PC-9 (cell line): ENCODE results near the gene TUFT1. TPM values are rescaled to one million over a fixed set of nuclear protein-coding genes. Genes with fewer than 3 reads are reported as not detected.

Experiments
- BruUV-seq: library from RNA; stranded (reverse); fragments of 400-500 nt; replicated peaks from 2 replicates; lab custom pipeline; 2021; lab: Mats Ljungman, UMichigan
- CTCF ChIA-PET: fragments of 300-600 bp; sonication (Branson Sonifier 250); formaldehyde crosslinking; loops from one replicate; lab custom pipeline; 2022; ENCODE audit warnings: antibody characterized with exemption; lab: Charles Lee
- POLR2A ChIA-PET: fragments of 300-600 bp; sonication (Branson Sonifier 250); formaldehyde crosslinking; loops from one replicate; lab custom pipeline; 2022; ENCODE audit warnings: antibody characterized with exemption; ENCODE audit not compliant: unreplicated experiment; lab: Charles Lee
- DNase-seq, 2 experiments: peaks; one replicate each; pipeline versions ENCODE4 v3.0.0 to v3.0.0-alpha.2; 2015 to 2022; ENCODE audit warnings: mixed read lengths in 1 of 2
- H2AFZ ChIP-seq: fragments of 200-600 bp; sonication (generic); 2 replicates; pipeline ENCODE4 v1.8.1; 2017; ENCODE audit warnings: antibody characterized with exemption
- H3F3A ChIP-seq: fragments of 200-600 bp; sonication (generic); 2 replicates; pipeline ENCODE4 v1.8.1; 2017; ENCODE audit warnings: antibody characterized with exemption, mild to moderate bottlenecking, low read depth; ENCODE audit not compliant: insufficient read depth
- H3K27ac ChIP-seq: fragments of 200-600 bp; sonication (generic); 2 replicates; pipeline ENCODE4 v1.6.1; 2016; ENCODE audit warnings: mixed run types
- H3K27me3 ChIP-seq: fragments of 200-600 bp; sonication (generic); 2 replicates; pipeline ENCODE4 v1.6.1; 2016; ENCODE audit warnings: low read depth, mixed run types; ENCODE audit not compliant: insufficient read depth
- H3K36me3 ChIP-seq: fragments of 200-600 bp; sonication (generic); 2 replicates; pipeline ENCODE4 v1.6.1; 2016; ENCODE audit warnings: low read depth, mixed run types
- H3K4me1 ChIP-seq: fragments of 200-600 bp; sonication (generic); replicated peaks from 2 replicates; pipeline ENCODE4 v1.6.1; 2016; ENCODE audit warnings: mixed run types; ENCODE audit not compliant: insufficient read depth
- H3K4me2 ChIP-seq: fragments of 200-600 bp; sonication (generic); 2 replicates; pipeline ENCODE4 v1.6.1; 2017; ENCODE audit warnings: mixed run types
- H3K4me3 ChIP-seq: fragments of 200-600 bp; sonication (generic); 2 replicates; pipeline ENCODE4 v1.6.1; 2016; ENCODE audit warnings: mixed run types
- H3K79me2 ChIP-seq: fragments of 200-600 bp; sonication (generic); 2 replicates; pipeline ENCODE4 v1.6.1; 2017; ENCODE audit warnings: low read depth, mixed run types
- H3K9me2 ChIP-seq: fragments of 200-600 bp; sonication (generic); 2 replicates; pipeline ENCODE4 v1.8.1; 2017; ENCODE audit warnings: mild to moderate bottlenecking; ENCODE audit not compliant: insufficient read depth
- H3K9me3 ChIP-seq: fragments of 200-600 bp; sonication (generic); 2 replicates; pipeline ENCODE4 v1.8.1; 2016; ENCODE audit warnings: low read depth; ENCODE audit not compliant: insufficient read depth
- H4K20me1 ChIP-seq: fragments of 200-600 bp; sonication (generic); 2 replicates; pipeline ENCODE4 v1.8.1; 2017; ENCODE audit not compliant: insufficient read depth
- EZH2 ChIP-seq: fragments of 200-600 bp; sonication (generic); IDR thresholded peaks from 2 replicates; pipeline ENCODE4 v1.8.0; 2017; ENCODE audit warnings: antibody characterized with exemption, low read depth
- intact Hi-C: fragments of 100-400 bp; cut with micrococcal nuclease; formaldehyde crosslinking; loops from one replicate; pipeline ENCODE4 v1.10.0; 2022; ENCODE audit not compliant: unreplicated experiment
- total RNA-seq: library from RNA; stranded (reverse); gene quantifications from 2 replicates; pipeline ENCODE4 v1.2.3, GENCODE V29; 2021
- TF ChIP-seq, protein P1 (sequence below): fragments of 200-600 bp; sonication (generic); conservative IDR thresholded peaks from 2 replicates; pipeline ENCODE4 v1.6.1; 2017; ENCODE audit warnings: mixed run types, antibody characterized with exemption, mild to moderate bottlenecking, moderate library complexity

The TUFT1 gene
- total RNA-seq, 1 experiment from 2014 or later = 35.3 TPM

DNA sequence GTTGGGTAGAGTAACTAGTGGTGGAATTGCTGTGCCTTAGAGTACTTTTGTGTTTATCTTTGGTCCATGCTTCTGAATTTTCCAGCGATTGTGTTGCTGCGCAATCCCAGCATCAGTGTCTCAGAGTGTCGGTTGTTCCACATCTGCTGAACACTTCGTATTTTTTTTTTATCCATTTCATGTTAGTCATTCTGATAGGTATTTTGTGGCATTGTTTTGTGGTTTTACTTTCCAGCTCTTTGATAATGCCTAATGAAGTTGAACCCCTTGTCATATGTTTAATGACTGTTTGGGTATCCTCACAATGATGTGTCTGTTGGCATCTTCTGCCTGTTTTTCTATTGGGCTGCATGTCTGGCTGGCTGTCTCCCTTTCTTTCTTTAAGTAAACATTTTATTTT lies 13.6 kb downstream of the TUFT1 start:
- TF ChIP-seq, protein P1, sequence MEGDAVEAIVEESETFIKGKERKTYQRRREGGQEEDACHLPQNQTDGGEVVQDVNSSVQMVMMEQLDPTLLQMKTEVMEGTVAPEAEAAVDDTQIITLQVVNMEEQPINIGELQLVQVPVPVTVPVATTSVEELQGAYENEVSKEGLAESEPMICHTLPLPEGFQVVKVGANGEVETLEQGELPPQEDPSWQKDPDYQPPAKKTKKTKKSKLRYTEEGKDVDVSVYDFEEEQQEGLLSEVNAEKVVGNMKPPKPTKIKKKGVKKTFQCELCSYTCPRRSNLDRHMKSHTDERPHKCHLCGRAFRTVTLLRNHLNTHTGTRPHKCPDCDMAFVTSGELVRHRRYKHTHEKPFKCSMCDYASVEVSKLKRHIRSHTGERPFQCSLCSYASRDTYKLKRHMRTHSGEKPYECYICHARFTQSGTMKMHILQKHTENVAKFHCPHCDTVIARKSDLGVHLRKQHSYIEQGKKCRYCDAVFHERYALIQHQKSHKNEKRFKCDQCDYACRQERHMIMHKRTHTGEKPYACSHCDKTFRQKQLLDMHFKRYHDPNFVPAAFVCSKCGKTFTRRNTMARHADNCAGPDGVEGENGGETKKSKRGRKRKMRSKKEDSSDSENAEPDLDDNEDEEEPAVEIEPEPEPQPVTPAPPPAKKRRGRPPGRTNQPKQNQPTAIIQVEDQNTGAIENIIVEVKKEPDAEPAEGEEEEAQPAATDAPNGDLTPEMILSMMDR = no peak
- ChIA-PET CTCF (no interaction called here), POLR2A (interaction anchor here (0.5 to 0.6 kb wide), 2 partner anchors 31 to 242 kb away, joined by 3 to 5 read pairs; no protein-coding TSS in a partner anchor)
- H3K27me3 ChIP-seq = no peaks in the 10 kb centered on the region
- H2AFZ ChIP-seq = no peak overlapping the region
- no peaks in the 10 kb centered on the region for H3K9me2 ChIP-seq
- no peak overlapping the region for H3K4me3 ChIP-seq
- H3F3A ChIP-seq = peaks cover 39% of the 10 kb centered on the region
- peaks cover 94% of the 10 kb centered on the region for H3K79me2 ChIP-seq
- H3K4me1 ChIP-seq = peaks cover 53% of the 10 kb centered on the region
- BruUV-seq = no TSS peak
- peak in 1 of 2 experiments; percentile 51 for DNase-seq
- intact Hi-C loops = no loop called here
- 0 out of 2 replicates have a peak overlapping the region, but pooled peaks have one; percentile 14 for H3K4me2 ChIP-seq
- 0 out of 2 replicates have a peak overlapping the region, but pooled peaks have one; percentile 25 for H3K27ac ChIP-seq
- H4K20me1 ChIP-seq = no peaks in the 10 kb centered on the region
- peaks cover 16% of the 10 kb centered on the region; the same call in 1 of the 2 replicates for H3K36me3 ChIP-seq
- no peaks in the 10 kb centered on the region for H3K9me3 ChIP-seq

DNA sequence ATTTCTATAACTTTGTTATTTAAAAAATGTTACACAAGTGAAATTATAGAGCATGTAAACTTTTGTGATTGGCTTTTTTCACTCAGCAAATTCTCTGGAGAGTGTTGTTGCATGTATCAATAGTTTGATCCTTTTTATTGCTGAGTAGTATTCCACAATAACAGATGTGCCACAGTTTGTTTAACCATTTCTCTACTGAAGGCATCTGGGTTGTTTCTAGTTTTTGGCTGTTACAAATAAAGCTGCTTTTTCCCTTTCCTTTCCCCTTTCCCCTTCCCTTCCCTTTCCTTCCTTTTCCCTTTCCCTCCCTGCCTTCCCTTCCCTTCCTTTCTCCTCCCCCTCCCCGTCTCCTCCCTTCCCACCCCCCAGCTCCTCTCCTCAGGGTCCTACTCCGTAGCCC lies 15.9 kb downstream of the TUFT1 start:
- TF ChIP-seq EZH2 = no peak
- TF ChIP-seq, protein P1 = no peak

DNA sequence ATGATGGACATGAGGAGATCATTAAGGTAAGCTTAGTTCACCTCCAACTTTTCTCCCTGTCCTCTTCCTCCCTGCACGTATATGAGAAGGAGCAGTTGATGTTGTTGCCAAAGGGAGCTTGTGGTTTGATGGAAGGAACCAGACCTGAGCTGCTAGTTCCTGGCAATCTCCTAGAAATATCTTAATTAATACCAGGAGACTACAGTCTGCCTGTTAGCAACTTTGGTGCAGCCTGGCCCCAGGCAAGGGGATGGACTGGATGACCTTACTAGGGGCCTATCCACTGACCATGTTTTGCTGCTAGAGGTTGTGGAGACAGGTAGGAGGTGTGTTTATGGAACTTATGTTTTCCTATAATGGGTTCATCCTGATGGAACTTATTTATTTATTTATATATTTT lies 22.6 kb downstream of the TUFT1 start:
- ChIA-PET POLR2A (no interaction called here), CTCF (interaction anchor here (0.6 kb wide), 1 partner anchor 227 kb away, joined by 3 read pairs; no protein-coding TSS in a partner anchor)
- H3F3A ChIP-seq = peaks cover 43% of the 10 kb centered on the region
- H3K79me2 ChIP-seq = peaks cover 39% of the 10 kb centered on the region
- H3K27ac ChIP-seq = no peak overlapping the region
- H3K4me2 ChIP-seq = no peak overlapping the region
- H3K36me3 ChIP-seq = peaks cover 51% of the 10 kb centered on the region
- BruUV-seq = no TSS peak
- no peak overlapping the region for H3K4me3 ChIP-seq
- intact Hi-C loops = no loop called here
- H3K9me2 ChIP-seq = no peaks in the 10 kb centered on the region
- no peaks in the 10 kb centered on the region for H3K9me3 ChIP-seq
- H4K20me1 ChIP-seq = peaks cover 5% of the 10 kb centered on the region
- no peaks in the 10 kb centered on the region for H3K27me3 ChIP-seq
- no peak overlapping the region for H2AFZ ChIP-seq
- TF ChIP-seq, protein P1 = no peak
- TF ChIP-seq EZH2 = no peak
- peak in 1 of 2 experiments; percentile 33 for DNase-seq
- H3K4me1 ChIP-seq = peaks cover 22% of the 10 kb centered on the region

More for the DNA sequence above, 15.9 kb downstream of the TUFT1 start:
- intact Hi-C loops = no loop called here
- BruUV-seq = no TSS peak
- no peaks in the 10 kb centered on the region for H4K20me1 ChIP-seq
- no peak overlapping the region for H3K4me2 ChIP-seq
- DNase-seq = peak in 1 of 2 experiments; percentile 6
- H3K9me2 ChIP-seq = no peaks in the 10 kb centered on the region
- H3K9me3 ChIP-seq = no peaks in the 10 kb centered on the region
- H3F3A ChIP-seq = peaks cover 24% of the 10 kb centered on the region
- H2AFZ ChIP-seq = no peak overlapping the region
- no peak overlapping the region for H3K4me3 ChIP-seq
- peaks cover 31% of the 10 kb centered on the region for H3K4me1 ChIP-seq
- no peak overlapping the region for H3K27ac ChIP-seq
- H3K36me3 ChIP-seq = 0 out of 2 replicates have a peak, but pooled peaks cover 11% of the 10 kb centered on the region
- POLR2A ChIA-PET = interaction anchor here (0.6 kb wide), 1 partner anchor 15 kb away, joined by 4 read pairs; no protein-coding TSS in a partner anchor
- peaks cover 90% of the 10 kb centered on the region for H3K79me2 ChIP-seq
- CTCF ChIA-PET = no interaction called here
- no peaks in the 10 kb centered on the region for H3K27me3 ChIP-seq
